Measurements from ENCODE around the gene CYTH3.

DNA sequence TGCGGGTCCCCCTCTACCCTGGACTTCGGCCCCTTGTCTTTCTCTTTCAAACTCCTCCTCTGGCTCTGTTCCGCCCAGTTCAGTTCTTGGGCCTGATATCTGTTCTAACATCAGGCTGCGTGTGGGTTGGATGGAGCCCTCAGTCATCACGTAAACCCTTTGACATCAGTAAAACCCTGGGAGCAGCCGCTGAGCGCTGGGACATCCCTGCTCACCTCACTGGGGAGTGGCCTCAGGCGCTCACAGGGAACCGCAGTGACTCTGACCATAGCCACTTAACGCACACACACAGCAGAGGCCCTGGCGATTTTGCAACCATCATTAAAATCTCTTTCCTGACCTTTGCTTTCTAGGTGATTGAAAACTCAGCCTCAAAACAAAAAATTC, 113.3 kb downstream of the CYTH3 start:
- TF ChIP-seq POLR2A (IDR thresholded peaks at IDR 0.05; ENCODE audit: low read length): no peak
- TF ChIP-seq, protein P1, sequence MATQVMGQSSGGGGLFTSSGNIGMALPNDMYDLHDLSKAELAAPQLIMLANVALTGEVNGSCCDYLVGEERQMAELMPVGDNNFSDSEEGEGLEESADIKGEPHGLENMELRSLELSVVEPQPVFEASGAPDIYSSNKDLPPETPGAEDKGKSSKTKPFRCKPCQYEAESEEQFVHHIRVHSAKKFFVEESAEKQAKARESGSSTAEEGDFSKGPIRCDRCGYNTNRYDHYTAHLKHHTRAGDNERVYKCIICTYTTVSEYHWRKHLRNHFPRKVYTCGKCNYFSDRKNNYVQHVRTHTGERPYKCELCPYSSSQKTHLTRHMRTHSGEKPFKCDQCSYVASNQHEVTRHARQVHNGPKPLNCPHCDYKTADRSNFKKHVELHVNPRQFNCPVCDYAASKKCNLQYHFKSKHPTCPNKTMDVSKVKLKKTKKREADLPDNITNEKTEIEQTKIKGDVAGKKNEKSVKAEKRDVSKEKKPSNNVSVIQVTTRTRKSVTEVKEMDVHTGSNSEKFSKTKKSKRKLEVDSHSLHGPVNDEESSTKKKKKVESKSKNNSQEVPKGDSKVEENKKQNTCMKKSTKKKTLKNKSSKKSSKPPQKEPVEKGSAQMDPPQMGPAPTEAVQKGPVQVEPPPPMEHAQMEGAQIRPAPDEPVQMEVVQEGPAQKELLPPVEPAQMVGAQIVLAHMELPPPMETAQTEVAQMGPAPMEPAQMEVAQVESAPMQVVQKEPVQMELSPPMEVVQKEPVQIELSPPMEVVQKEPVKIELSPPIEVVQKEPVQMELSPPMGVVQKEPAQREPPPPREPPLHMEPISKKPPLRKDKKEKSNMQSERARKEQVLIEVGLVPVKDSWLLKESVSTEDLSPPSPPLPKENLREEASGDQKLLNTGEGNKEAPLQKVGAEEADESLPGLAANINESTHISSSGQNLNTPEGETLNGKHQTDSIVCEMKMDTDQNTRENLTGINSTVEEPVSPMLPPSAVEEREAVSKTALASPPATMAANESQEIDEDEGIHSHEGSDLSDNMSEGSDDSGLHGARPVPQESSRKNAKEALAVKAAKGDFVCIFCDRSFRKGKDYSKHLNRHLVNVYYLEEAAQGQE (IDR thresholded peaks at IDR 0.05): no peak

Data from A549 (cell line).